Fibroblast of lung (primary cell): ENCODE results near the gene ELOA. TPM values are rescaled to one million over a fixed set of nuclear protein-coding genes. Genes with fewer than 3 reads are reported as not detected.

Source experiments
- DNase-seq, 2 donors: peaks; one replicate each; pipeline versions ENCODE4 v3.0.0 to v3.0.0-alpha.2; 2010; ENCODE audit warnings: low read depth in 2 of 2
- H2AFZ ChIP-seq: 2 replicates; pipeline ENCODE4 v1.5.1; 2012; ENCODE audit warnings: low read length, control low read depth, inconsistent platforms
- H3K27ac ChIP-seq: 2 replicates; pipeline ENCODE4 v1.5.1; 2011; ENCODE audit warnings: low read length, control low read depth; ENCODE audit not compliant: insufficient read depth
- H3K27me3 ChIP-seq: 2 replicates; pipeline ENCODE4 v1.5.1; 2011; ENCODE audit warnings: mild to moderate bottlenecking, low read length; ENCODE audit not compliant: control insufficient read depth, insufficient read depth
- H3K36me3 ChIP-seq: 2 replicates; pipeline ENCODE4 v1.5.1; 2011; ENCODE audit warnings: low read length; ENCODE audit not compliant: control insufficient read depth, insufficient read depth
- H3K4me1 ChIP-seq: 2 replicates; pipeline ENCODE4 v1.5.1; 2011; ENCODE audit warnings: low read length; ENCODE audit not compliant: control insufficient read depth, insufficient read depth; ENCODE audit errors: extremely low read depth
- H3K4me2 ChIP-seq: 2 replicates; pipeline ENCODE4 v1.5.1; 2011; ENCODE audit warnings: low read length, control low read depth; ENCODE audit not compliant: insufficient read depth; ENCODE audit errors: extremely low read depth
- H3K4me3 ChIP-seq, 4 experiments: fragments of 200-600 bp in 1 of 4; sonication (generic) in 1 of 4; replicated peaks in 1 of 4; 2 replicates each; pipeline ENCODE4 v1.5.1; 2011 to 2016; ENCODE audit warnings: low read length in 4 of 4, low read depth in 3 of 4, mild to moderate bottlenecking in 3 of 4, control low read depth in 2 of 4, inconsistent platforms in 1 of 4, mixed read lengths in 1 of 4; ENCODE audit not compliant: insufficient read depth in 1 of 4; ENCODE audit errors: control extremely low read depth in 1 of 4
- H3K79me2 ChIP-seq: 2 replicates; pipeline ENCODE4 v1.5.1; 2012; ENCODE audit warnings: mild to moderate bottlenecking, low read length, inconsistent platforms; ENCODE audit not compliant: control insufficient read depth, insufficient read depth
- H3K9ac ChIP-seq: 2 replicates; pipeline ENCODE4 v1.5.1; 2011; ENCODE audit warnings: mild to moderate bottlenecking, low read length, control low read depth; ENCODE audit not compliant: insufficient read depth
- H3K9me3 ChIP-seq: 2 replicates; pipeline ENCODE4 v1.5.1; 2012; ENCODE audit warnings: low read depth, low read length; ENCODE audit not compliant: control insufficient read depth, insufficient read depth
- H4K20me1 ChIP-seq: 2 replicates; pipeline ENCODE4 v1.5.1; 2011; ENCODE audit warnings: low read length; ENCODE audit not compliant: control insufficient read depth, insufficient read depth; ENCODE audit errors: extremely low read depth
- CTCF ChIP-seq, 2 donors: IDR thresholded peaks in 1 of 2; conservative IDR thresholded peaks in 1 of 2; 1 replicate in 1 of 2; 2 replicates in 1 of 2; pipeline ENCODE4 v1.5.1; 2011 to 2012; ENCODE audit warnings: low read length in 2 of 2, control low read depth in 1 of 2, inconsistent platforms in 1 of 2, low read depth in 1 of 2, mild to moderate bottlenecking in 1 of 2
- EZH2 ChIP-seq: IDR thresholded peaks from 2 replicates; pipeline ENCODE4 v1.5.1; 2012; ENCODE audit warnings: low read length, control low read depth, mild to moderate bottlenecking; ENCODE audit errors: missing control alignments
- polyA plus RNA-seq, 2 donors: library from polyadenylated mRNA; depleted of rRNA in 1 of 2; stranded (reverse) in 1 of 2; unstranded in 1 of 2; fragments of >200 nt; gene quantifications; 2 replicates each; pipeline ENCODE4 v1.2.1, GENCODE V29; 2011 to 2012; ENCODE audit warnings: missing spikeins in 1 of 2
- total RNA-seq: library from RNA; depleted of rRNA; stranded (reverse); fragments of >200 nt; gene quantifications from 2 replicates; pipeline ENCODE4 v1.2.1, GENCODE V29; 2014

The ELOA gene
- total and polyA plus RNA-seq, 2 donors (not counting 1 experiment from before 2014, with no cell fraction given): 19.3 to 34.1 TPM

GRCh38 chr1:23772049-23772853 is 29.0 kb downstream of the ELOA start:
- Histone ChIP-seq H3K4me2 (no peak overlapping the region), H3K9ac (no peak overlapping the region), H2AFZ (no peak overlapping the region), H4K20me1 (no peaks in the 10 kb centered on the region), H3K9me3 (no peaks in the 10 kb centered on the region), H3K4me3 (no peak overlapping the region), H3K27ac (no peak overlapping the region), H3K27me3 (no peaks in the 10 kb centered on the region), H3K36me3 (peaks cover 2% of the 10 kb centered on the region), H3K79me2 (no peaks in the 10 kb centered on the region), H3K4me1 (no peaks in the 10 kb centered on the region)
- DNase-seq: peak; percentile 65 to 81
- TF ChIP-seq CTCF (conservative IDR thresholded peaks at IDR 0.05 in 1 of 2, IDR thresholded peaks at IDR 0.05 in 1 of 2; ENCODE audit: low read depth in 1 of 2, low read length in 2 of 2) (peak; percentile 98 to 99), EZH2 (no peak)

- TF ChIP-seq CTCF (conservative IDR thresholded peaks at IDR 0.05 in 1 of 2, IDR thresholded peaks at IDR 0.05 in 1 of 2; ENCODE audit: low read depth in 1 of 2, low read length in 2 of 2) (no peak), EZH2 (no peak)
- Histone ChIP-seq H3K4me2 (no peak overlapping the region), H3K4me1 (no peaks in the 10 kb centered on the region), H4K20me1 (no peaks in the 10 kb centered on the region), H3K27me3 (no peaks in the 10 kb centered on the region), H3K36me3 (no peaks in the 10 kb centered on the region), H3K27ac (no peak overlapping the region), H3K79me2 (peaks cover 2% of the 10 kb centered on the region), H3K9me3 (no peaks in the 10 kb centered on the region), H3K4me3 (no peak overlapping the region), H2AFZ (no peak overlapping the region), H3K9ac (no peak overlapping the region)
- DNase-seq: no peak
Observed at GRCh38 chr1:23772854-23773242, 29.6 kb downstream of the ELOA start.

- TF ChIP-seq EZH2 (no peak), CTCF (conservative IDR thresholded peaks at IDR 0.05 in 1 of 2, IDR thresholded peaks at IDR 0.05 in 1 of 2; ENCODE audit: low read depth in 1 of 2, low read length in 2 of 2) (no peak)
- no peak overlapping the region for H3K9ac ChIP-seq
Observed at GRCh38 chr1:23774174-23774880, 31.1 kb downstream of the ELOA start.

More at GRCh38 chr1:23774174-23774880, 31.1 kb downstream of the ELOA start:
- H3K79me2 ChIP-seq: peaks cover 14% of the 10 kb centered on the region
- no peak overlapping the region for H3K27ac ChIP-seq
- H3K27me3 ChIP-seq: no peaks in the 10 kb centered on the region
- H3K4me3 ChIP-seq: no peak overlapping the region
- no peaks in the 10 kb centered on the region for H3K9me3 ChIP-seq
- no peak overlapping the region for H3K4me2 ChIP-seq
- H2AFZ ChIP-seq: no peak overlapping the region
- H4K20me1 ChIP-seq: no peaks in the 10 kb centered on the region
- no peaks in the 10 kb centered on the region for H3K36me3 ChIP-seq
- peaks cover 5% of the 10 kb centered on the region for H3K4me1 ChIP-seq
- no peak for DNase-seq
